AG10803 (cell line): ENCODE measurements around the gene HSPA1B.

Experiments used
- DNase-seq: peaks from one replicate; pipeline ENCODE4 v3.0.0; 2010; ENCODE audit warnings: low read depth
- H3K4me3 ChIP-seq: 2 replicates; pipeline ENCODE4 v1.5.1; 2011; ENCODE audit warnings: mild to moderate bottlenecking, low read length, control low read depth
- CTCF ChIP-seq: conservative IDR thresholded peaks from 2 replicates; pipeline ENCODE4 v1.5.1; 2011; ENCODE audit warnings: mild to moderate bottlenecking, low read length, control low read depth, inconsistent platforms

The HSPA1B gene

GRCh38 chr6:31829633-31830283, 2.2 kb downstream of the HSPA1B start:
- DNase-seq, result peak; percentile 51
- peak; percentile 60 for TF ChIP-seq CTCF

GRCh38 chr6:31830886-31831335, 3.4 kb downstream of the HSPA1B start:
- TF ChIP-seq CTCF, result no peak
- peak overlapping the region; percentile 69 for H3K4me3 ChIP-seq
- DNase-seq, result no peak

More at GRCh38 chr6:31829633-31830283, 2.2 kb downstream of the HSPA1B start:
- peak overlapping the region; percentile 69 for H3K4me3 ChIP-seq

DNA sequence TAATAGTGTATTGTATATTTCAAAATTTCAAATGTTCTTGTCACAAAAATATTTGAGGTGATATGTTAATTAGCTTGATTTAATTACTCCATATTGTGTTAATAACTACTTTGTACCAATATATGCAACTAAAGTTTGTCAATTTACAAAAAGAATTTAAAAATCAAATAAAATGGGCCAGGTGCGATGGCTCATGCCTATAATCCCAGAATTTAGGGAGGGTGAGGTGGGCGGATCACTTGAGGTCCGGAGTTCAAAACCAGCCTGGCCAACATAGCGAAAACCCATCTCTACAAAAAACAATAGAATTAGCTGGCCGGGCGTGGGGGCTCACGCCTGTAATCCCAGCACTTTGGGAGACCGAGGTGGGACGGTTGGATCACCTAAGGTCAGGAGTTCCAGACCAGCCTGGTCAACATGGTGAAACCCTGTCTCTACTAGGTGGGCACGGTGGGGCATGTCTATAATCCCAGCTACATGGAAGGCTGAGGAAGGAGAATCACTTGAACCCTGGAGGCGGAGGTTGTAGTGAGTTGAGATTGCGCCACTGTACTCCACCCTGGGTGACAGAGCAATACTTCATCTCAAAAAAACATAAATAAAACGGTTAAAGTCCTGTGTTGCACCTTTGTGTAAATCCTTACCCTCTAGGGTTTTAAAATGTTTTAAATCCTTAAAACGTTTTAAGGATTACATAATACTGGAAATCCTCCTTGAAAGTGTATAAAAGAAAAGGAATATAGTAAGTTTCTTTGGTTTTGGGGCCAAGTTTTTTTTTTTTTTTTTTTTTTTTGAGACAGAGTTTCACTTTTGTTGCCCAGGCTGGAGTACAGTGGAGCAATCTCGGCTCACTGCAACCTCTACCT, 4.0 kb downstream of the HSPA1B start:
- DNase-seq, result no peak
- peak overlapping the region; percentile 69 for H3K4me3 ChIP-seq
- TF ChIP-seq CTCF, result no peak

DNA sequence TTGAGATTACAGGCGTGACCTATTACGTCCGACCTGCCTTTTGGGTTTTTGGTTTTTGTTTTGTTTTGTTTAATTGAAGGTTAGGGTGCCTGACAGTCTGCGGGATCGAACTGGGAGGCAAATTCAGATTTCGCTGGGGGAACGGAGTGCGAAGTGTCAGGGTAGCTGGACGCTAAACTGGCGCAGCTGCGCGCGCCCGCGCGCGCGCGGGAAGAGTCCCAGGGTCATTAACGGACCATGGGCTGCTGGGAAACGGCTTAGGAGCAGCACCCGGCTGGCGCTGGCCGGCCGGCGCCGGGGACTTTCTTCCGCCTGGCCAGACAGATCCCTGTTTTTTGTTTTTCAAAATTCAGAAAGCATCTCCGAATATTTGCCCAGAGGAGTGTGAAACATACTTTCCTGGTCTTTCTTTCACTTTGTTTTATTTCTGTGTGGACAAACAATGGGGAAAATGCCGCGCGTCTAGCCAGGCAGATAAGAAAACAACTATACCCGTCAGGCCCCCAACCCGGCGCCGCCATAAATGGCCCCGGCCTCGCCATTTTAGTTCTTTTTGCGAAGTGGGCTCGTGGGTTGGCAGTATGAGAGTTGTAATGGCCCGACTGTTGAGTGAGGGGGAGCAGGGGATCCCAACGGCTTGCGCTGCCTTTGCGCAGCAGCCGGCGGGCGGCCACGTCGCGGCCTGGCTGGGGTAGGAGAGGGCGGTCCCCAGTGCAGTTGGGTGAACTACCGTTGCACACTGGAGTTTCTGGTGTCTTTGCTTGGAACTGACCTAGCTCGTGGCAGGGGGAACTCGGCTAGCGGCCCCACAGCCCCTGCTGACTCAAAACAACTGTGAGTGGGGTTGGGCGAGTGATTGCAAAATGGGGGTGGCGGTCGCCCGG, 7.1 kb downstream of the HSPA1B start:
- DNase-seq, result peak; percentile 85
- TF ChIP-seq CTCF, result no peak
- peak overlapping the region; percentile 94 for H3K4me3 ChIP-seq

- DNase-seq, result no peak
Measured at GRCh38 chr6:31836047-31836473, 8.5 kb downstream of the HSPA1B start.

More at GRCh38 chr6:31836047-31836473, 8.5 kb downstream of the HSPA1B start:
- peak overlapping the region; percentile 94 for H3K4me3 ChIP-seq
- TF ChIP-seq CTCF, result no peak
